HG03442 (cell line): ENCODE measurements around the gene TCAP.

Experiments
- ATAC-seq: cut with Tn5 transposase; IDR thresholded peaks from one replicate; pipeline ENCODE4 v1.9.1; 2021; ENCODE audit warnings: mild to moderate bottlenecking, moderate library complexity; ENCODE audit not compliant: unreplicated experiment

The TCAP gene

DNA sequence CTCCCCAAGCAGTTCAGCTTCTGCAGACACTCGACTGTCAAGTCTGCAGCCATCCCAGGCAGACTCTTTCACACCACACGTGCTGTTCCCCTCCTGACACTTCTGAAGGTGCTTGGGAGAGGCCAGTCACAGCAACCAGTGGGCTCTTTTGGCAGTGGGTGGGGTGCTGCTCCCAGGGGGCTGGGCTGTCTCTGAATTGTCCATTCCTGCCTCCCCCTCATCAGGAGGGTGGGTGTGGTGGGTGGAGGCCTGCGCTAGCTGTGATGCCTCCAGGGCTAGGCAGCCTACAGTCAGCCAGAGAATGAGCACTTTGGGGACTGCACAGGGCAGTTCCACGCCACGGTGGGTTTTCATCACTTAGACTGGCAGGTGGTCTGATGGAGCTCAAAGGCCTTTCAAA, 17.9 kb upstream of the TCAP start:
- ATAC-seq, result no peak

GRCh38 chr17:39648616-39649366, 16.4 kb upstream of the TCAP start:
- ATAC-seq, result no peak

- ATAC-seq, result no peak
Measured at GRCh38 chr17:39650121-39650579, 15.0 kb upstream of the TCAP start.

- ATAC-seq, result no peak
Measured at GRCh38 chr17:39651923-39652586, 13.1 kb upstream of the TCAP start.

GRCh38 chr17:39652587-39653315, 12.4 kb upstream of the TCAP start:
- ATAC-seq, result no peak

- ATAC-seq, result no peak
Measured at GRCh38 chr17:39653316-39653661, 11.9 kb upstream of the TCAP start.

DNA sequence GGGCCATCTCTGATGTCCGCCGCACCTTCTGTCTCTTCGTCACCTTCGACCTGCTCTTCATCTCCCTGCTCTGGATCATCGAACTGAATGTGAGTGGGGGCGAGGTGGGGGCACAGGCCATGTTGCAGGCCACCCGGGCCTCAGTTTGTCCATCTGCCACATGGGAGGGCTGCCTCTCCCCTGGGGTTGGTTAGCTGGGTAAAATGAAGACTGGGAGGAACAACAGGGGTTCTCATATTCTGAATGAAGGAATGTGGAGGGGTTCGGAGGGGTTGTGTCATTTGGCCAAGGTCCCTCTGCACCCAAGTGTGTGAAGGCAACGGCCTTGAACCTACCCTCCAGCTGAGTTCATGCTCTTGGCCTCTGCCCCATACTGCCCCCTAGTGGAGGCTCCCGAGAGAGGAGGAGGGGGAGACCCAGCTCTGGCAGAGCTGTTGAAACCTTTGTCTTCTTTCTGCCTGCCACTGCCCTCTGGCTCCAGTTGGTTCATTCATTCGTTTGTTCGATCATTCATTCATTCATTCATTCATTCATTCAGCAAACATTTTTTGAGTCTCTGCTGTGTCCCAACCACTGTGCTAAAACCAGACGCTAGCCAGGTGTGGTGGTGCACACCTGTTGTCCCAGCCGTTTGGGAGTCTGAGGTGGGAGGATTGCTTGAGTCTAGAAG, 11.4 kb upstream of the TCAP start:
- ATAC-seq, result no peak

DNA sequence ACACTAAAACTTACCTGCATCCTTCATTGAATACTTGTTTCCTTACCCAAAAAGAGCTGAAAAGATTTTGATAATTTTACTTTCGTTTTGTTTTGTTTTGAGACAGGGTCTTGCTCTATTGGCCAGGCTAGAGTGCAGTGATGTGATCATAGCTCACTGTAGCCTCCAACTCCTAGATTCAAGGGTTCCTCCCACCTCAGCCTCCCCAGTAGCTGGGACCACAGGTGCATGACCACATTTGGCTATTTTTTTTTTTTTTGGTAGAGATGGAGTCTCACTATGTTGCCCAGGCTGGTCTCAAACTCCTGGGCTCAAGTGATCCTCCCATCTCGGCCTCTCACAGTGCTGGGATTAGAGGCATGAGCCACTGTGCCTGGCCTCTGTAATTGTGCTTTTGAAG, 10.0 kb upstream of the TCAP start:
- no peak for ATAC-seq

- no peak for ATAC-seq
Measured at GRCh38 chr17:39658346-39658745, 6.8 kb upstream of the TCAP start.

DNA sequence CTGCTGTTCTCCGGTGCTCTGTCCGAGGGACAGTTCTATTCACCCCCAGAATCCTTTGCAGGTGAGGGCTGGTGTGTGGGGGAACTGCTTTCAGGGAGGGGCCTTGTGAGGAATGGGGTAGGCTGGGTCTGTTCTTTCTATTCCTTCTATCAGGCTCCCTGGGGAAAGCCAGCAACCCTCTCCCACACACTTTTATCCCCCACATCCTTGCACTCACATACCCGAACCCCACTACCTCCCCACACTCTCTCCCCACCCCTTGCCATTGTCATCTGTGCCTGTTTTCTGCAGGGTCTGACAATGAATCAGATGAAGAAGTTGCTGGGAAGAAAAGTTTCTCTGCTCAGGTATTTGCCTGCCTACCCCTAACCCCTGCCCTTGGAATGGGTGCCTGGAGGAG, 6.4 kb upstream of the TCAP start:
- no peak for ATAC-seq

GRCh38 chr17:39659279-39660010, 5.7 kb upstream of the TCAP start:
- no peak for ATAC-seq

DNA sequence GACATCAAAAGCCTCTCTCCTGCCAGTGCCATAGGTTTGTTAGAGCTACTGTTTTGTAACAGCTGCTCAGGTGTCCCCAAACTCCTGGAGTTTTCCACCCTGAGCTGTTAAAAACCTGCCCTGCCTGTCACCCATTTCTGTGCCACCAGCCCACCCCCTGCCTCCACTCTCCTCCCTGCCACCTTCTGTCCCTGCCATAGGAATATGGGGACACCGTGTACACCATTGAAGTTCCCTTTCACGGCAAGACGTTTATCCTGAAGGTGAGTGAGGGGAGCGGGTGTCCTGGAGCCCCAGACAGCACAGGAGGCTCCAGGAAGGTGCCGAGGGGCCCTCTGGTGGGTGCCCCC, 5.2 kb upstream of the TCAP start:
- ATAC-seq, result no peak

DNA sequence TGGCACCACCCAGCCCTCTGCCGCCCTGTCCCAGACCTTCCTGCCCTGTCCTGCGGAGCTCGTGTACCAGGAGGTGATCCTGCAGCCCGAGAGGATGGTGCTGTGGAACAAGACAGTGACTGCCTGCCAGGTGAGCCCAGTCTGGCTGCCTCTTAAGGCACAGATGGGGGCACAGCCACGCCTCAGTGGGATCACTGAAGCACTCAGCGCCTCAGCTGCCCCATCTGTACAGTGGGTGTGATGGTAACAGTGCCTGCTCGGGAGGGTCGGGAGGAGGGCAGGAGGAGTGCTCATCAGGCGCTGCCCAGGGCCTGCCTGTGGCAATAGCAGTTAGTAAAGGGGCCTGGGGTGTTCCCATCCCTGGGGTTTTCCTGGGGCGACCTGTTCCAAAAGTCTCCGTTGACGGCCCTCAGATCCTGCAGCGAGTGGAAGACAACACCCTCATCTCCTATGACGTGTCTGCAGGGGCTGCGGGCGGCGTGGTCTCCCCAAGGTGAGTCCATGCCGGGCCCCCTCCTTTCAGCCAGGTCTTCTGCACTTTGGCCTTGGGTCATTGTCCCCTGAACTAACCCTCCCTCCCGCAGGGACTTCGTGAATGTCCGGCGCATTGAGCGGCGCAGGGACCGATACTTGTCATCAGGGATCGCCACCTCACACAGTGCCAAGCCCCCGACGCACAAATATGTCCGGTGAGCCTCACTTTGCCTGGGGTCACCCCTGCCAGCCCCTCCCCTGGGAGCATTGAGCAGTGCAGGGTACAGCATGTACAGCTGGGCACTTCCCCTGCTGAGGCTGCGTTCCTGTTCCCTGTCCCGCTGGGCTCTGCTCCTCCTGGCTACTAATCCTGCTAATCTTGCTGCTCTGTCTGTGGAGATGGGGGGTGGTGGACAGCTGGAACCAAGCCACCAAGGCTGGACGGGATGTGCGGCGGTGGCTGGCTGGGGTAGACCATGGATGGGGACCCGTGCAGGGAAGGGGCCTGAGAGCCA, 4.5 kb upstream of the TCAP start:
- no peak for ATAC-seq

DNA sequence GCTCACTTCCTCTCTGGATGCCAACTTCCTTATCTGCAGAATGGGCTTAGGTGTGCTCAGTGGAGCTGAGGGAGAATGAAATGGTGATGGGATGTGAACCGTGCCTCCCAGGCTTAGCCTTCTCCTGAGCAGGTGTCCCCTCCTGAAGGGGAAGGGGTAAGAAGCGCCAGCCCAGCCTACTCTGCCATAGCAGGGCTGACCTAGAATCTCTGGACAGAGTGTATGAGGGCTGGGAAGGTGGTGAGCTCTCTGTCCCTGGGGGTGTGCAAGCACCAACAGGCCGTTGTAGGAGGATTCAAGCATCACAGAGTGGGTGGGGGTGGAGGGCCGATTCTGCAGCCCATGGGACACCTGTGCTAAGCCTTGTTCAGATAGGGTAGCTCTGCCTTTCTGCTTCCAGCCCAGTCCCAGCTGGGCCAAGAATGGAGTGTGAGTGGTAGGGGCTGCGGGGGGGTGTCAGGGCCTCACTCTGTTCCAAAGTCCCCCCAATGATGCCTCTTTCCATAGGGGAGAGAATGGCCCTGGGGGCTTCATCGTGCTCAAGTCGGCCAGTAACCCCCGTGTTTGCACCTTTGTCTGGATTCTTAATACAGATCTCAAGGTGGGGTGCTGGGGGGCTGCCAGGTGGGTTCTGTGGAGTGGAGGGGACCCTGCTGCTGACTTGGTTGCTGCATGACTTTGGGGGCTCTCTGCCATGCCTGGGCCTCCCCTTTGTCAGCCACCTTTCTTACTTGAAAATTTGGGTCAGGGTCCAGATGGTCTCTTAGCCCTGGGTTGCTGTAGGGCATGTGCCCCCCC, 3.2 kb upstream of the TCAP start:
- ATAC-seq, result no peak

GRCh38 chr17:39662551-39663339, 2.4 kb upstream of the TCAP start:
- no peak for ATAC-seq

DNA sequence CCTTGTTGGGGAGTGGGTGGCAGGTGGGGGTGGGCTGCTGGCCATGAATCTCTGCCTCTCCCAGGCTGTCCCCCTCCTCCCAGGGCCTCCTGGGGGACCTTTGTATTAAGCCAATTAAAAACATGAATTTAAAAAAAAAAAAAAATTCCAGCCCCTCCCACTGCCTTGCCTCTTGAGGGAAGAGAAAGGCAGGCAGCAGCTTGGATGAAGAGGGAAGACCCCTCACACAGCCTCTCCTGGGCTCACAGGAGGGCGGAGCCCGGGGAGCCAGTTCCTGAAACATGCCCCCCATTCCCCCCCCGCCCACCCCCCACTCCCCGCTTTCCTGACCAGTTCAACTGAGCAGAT, 1.8 kb upstream of the TCAP start:
- no peak for ATAC-seq

- no peak for ATAC-seq
Measured at GRCh38 chr17:39663688-39664580, 1.2 kb upstream of the TCAP start.
